CD14-positive monocyte (primary cell): ENCODE data around the gene KIF25. TPM values are rescaled to one million over a fixed set of nuclear protein-coding genes. Genes with fewer than 3 reads are reported as not detected.

ENCODE experiments used
- DNase-seq, 3 donors: peaks; one replicate each; pipeline ENCODE4 v3.0.0-alpha.2; 2011 to 2022
- H2AFZ ChIP-seq: 2 replicates; pipeline ENCODE4 v1.6.0; 2012; ENCODE audit warnings: mild to moderate bottlenecking, low read depth, low read length, inconsistent platforms; ENCODE audit not compliant: insufficient read depth, poor library complexity, severe bottlenecking
- H3K27ac ChIP-seq, 2 donors: 1 replicate in 1 of 2; 2 replicates in 1 of 2; pipeline ENCODE4 v1.5.1; 2012 to 2013; ENCODE audit warnings: low read length in 2 of 2, control low read depth in 1 of 2, inconsistent platforms in 1 of 2, low read depth in 1 of 2, mild to moderate bottlenecking in 1 of 2
- H3K27me3 ChIP-seq, 2 donors: one replicate each; pipeline versions ENCODE4 v1.6.0 to v1.6.1; 2011 to 2013; ENCODE audit warnings: low read length in 2 of 2; ENCODE audit not compliant: control insufficient read depth in 2 of 2, insufficient read depth in 2 of 2
- H3K36me3 ChIP-seq, 2 donors: replicated peaks in 1 of 2; 1 replicate in 1 of 2; 2 replicates in 1 of 2; pipeline versions ENCODE4 v1.5.1 to v1.6.1; 2012 to 2013; ENCODE audit warnings: low read length in 2 of 2, control low read depth in 1 of 2, inconsistent platforms in 1 of 2, mild to moderate bottlenecking in 1 of 2; ENCODE audit not compliant: insufficient read depth in 2 of 2, control insufficient read depth in 1 of 2
- H3K4me1 ChIP-seq, 2 donors: 1 replicate in 1 of 2; 2 replicates in 1 of 2; pipeline versions ENCODE4 v1.5.1 to v1.6.1; 2012 to 2013; ENCODE audit warnings: low read length in 2 of 2, control low read depth in 1 of 2, inconsistent platforms in 1 of 2, mild to moderate bottlenecking in 1 of 2, moderate library complexity in 1 of 2; ENCODE audit not compliant: insufficient read depth in 2 of 2, control insufficient read depth in 1 of 2
- H3K4me2 ChIP-seq: replicated peaks from 2 replicates; pipeline ENCODE3; 2012; ENCODE audit warnings: low read length, moderate library complexity, mild to moderate bottlenecking; ENCODE audit not compliant: poor library complexity, severe bottlenecking; ENCODE audit errors: extremely low read depth
- H3K4me3 ChIP-seq, 3 experiments: fragments of 200-600 bp in 1 of 3; sonication (generic) in 1 of 3; replicated peaks in 1 of 3; 1 replicate in 2 of 3; 2 replicates in 1 of 3; pipeline ENCODE4 v1.5.1; 2011 to 2013; ENCODE audit warnings: low read length in 3 of 3, mild to moderate bottlenecking in 3 of 3, control low read depth in 2 of 3, low read depth in 2 of 3, inconsistent platforms in 1 of 3, moderate library complexity in 1 of 3
- H3K79me2 ChIP-seq: 2 replicates; pipeline ENCODE4 v1.6.0; 2012; ENCODE audit warnings: mild to moderate bottlenecking, control low read depth, inconsistent platforms, low read length, moderate library complexity; ENCODE audit not compliant: insufficient read depth
- H3K9ac ChIP-seq: 2 replicates; pipeline ENCODE4 v1.6.0; 2017; ENCODE audit warnings: low read length, mild to moderate bottlenecking; ENCODE audit not compliant: insufficient read depth, poor library complexity, severe bottlenecking
- H3K9me3 ChIP-seq, 2 donors: replicated peaks in 1 of 2; 1 replicate in 1 of 2; 2 replicates in 1 of 2; pipeline versions ENCODE4 v1.5.1 to v1.6.1; 2012 to 2013; ENCODE audit warnings: low read length in 2 of 2, control low read depth in 1 of 2; ENCODE audit not compliant: control insufficient read depth in 1 of 2, insufficient read depth in 1 of 2
- H4K20me1 ChIP-seq: 2 replicates; pipeline ENCODE4 v1.6.0; 2012; ENCODE audit warnings: mild to moderate bottlenecking, low read length, control low read depth, moderate library complexity; ENCODE audit not compliant: insufficient read depth
- H3K27ac Mint-ChIP-seq, 7 donors: one replicate each; pipeline ENCODE4 v1.8.0; 2020; ENCODE audit warnings: mild to moderate bottlenecking in 7 of 7, mixed read lengths in 7 of 7, moderate library complexity in 6 of 7, inconsistent platforms in 2 of 7
- H3K27me3 Mint-ChIP-seq, 3 donors: one replicate each; pipeline ENCODE4 v1.8.0; 2021 to 2022; ENCODE audit warnings: low read depth in 3 of 3, mild to moderate bottlenecking in 3 of 3, mixed read lengths in 3 of 3, moderate library complexity in 3 of 3, inconsistent platforms in 1 of 3
- H3K36me3 Mint-ChIP-seq, 2 donors: one replicate each; pipeline ENCODE4 v1.8.0; 2020; ENCODE audit warnings: mixed read lengths in 2 of 2, inconsistent platforms in 1 of 2, mild to moderate bottlenecking in 1 of 2
- H3K4me1 Mint-ChIP-seq: one replicate; pipeline ENCODE4 v1.8.0; 2020; ENCODE audit warnings: mild to moderate bottlenecking, mixed read lengths
- H3K4me3 Mint-ChIP-seq, 2 donors: one replicate each; pipeline ENCODE4 v1.8.0; 2020; ENCODE audit warnings: mild to moderate bottlenecking in 2 of 2, mixed read lengths in 2 of 2, moderate library complexity in 1 of 2
- H3K9me3 Mint-ChIP-seq, 7 donors: one replicate each; pipeline ENCODE4 v1.8.0; 2020 to 2022; ENCODE audit warnings: mixed read lengths in 7 of 7, mild to moderate bottlenecking in 6 of 7, moderate library complexity in 6 of 7, inconsistent platforms in 2 of 7
- WGBS: methylation state at CpG from one replicate; pipeline ENCODE4 v1.1.5; 2013; ENCODE audit warnings: missing lambda C conversion rate; ENCODE audit not compliant: insufficient coverage; 5-methylcytosine and 5-hydroxymethylcytosine counted together
- intact Hi-C, 2 donors: fragments of 100-400 bp; cut with micrococcal nuclease; formaldehyde crosslinking; loops; one replicate each; pipeline versions ENCODE4 v1.15.0 to v1.15.1; 2023
- polyA plus RNA-seq, 3 donors: library from polyadenylated mRNA; depleted of rRNA in 1 of 3; unstranded in 2 of 3; stranded (reverse) in 1 of 3; fragments of 300-500 nt in 2 of 3; fragments of >200 nt in 1 of 3; fragmentation: Illumina TruSeq in 2 of 3; gene quantifications; 1 replicate in 2 of 3; 2 replicates in 1 of 3; pipeline ENCODE4 v1.2.3, GENCODE V29; 2012 to 2021
- TF ChIP-seq, protein P1 (sequence below): fragments of 200-600 bp; IDR thresholded peaks from one replicate; pipeline ENCODE4 v1.8.0; 2022; ENCODE audit warnings: antibody characterized with exemption, mild to moderate bottlenecking

KIF25 gene
- polyA plus RNA-seq, 3 donors = not detected

DNA sequence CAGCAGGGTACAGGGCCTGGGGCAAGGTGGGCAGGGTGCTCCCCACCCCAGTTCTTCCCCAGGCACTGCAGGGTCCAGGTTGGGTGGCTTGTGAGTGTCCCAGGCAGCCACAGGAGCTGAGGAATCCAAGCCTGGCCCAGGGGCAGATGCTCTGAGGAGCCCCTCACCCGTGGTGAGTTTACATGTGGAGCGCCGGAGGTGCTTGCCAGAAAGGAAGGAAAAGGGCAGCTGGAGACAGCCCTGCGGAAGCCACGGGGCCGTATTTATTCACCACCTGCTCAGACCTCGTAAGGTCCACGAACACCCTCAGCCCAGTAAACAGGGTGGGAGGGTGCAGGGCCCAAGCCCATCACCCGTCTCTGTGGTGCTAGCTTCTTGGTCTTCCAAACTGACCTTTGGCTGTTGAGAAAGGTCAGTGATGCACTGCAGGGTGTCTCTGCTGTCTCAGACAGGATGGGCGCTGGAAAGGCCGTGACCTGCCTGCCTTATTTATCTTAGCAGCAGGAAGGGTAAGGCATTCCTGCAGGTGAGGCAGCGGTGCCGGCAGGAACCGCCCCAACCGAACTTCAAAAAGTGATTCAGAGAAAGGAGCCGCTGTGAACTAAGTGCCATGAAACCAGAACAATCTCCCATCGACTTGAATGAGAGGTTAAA is 85.5 kb downstream of the KIF25 start:
- H3K4me2 ChIP-seq = no peak overlapping the region
- no peak for DNase-seq
- H3K79me2 ChIP-seq = no peaks in the 10 kb centered on the region
- no peaks in the 10 kb centered on the region for H3K9me3 ChIP-seq
- no peaks in the 10 kb centered on the region for H3K36me3 Mint-ChIP-seq
- no peaks in the 10 kb centered on the region for H3K36me3 ChIP-seq
- H3K27me3 Mint-ChIP-seq = peaks cover 0 to 9% (median 1%) of the 10 kb centered on the region in 3 donors
- no peaks in the 10 kb centered on the region for H4K20me1 ChIP-seq
- no peak overlapping the region for H3K27ac Mint-ChIP-seq
- intact Hi-C loops = no loop called here
- no peaks in the 10 kb centered on the region for H3K27me3 ChIP-seq
- no peaks in the 10 kb centered on the region for H3K9me3 Mint-ChIP-seq
- no peak overlapping the region for H3K4me3 Mint-ChIP-seq
- no peak overlapping the region for H3K27ac ChIP-seq
- H3K4me1 ChIP-seq = no peaks in the 10 kb centered on the region
- 71% methylated on average over 12 of the region's 17 CpGs for WGBS
- H3K9ac ChIP-seq = no peak overlapping the region
- H3K4me3 ChIP-seq = no peak overlapping the region
- TF ChIP-seq, protein P1, sequence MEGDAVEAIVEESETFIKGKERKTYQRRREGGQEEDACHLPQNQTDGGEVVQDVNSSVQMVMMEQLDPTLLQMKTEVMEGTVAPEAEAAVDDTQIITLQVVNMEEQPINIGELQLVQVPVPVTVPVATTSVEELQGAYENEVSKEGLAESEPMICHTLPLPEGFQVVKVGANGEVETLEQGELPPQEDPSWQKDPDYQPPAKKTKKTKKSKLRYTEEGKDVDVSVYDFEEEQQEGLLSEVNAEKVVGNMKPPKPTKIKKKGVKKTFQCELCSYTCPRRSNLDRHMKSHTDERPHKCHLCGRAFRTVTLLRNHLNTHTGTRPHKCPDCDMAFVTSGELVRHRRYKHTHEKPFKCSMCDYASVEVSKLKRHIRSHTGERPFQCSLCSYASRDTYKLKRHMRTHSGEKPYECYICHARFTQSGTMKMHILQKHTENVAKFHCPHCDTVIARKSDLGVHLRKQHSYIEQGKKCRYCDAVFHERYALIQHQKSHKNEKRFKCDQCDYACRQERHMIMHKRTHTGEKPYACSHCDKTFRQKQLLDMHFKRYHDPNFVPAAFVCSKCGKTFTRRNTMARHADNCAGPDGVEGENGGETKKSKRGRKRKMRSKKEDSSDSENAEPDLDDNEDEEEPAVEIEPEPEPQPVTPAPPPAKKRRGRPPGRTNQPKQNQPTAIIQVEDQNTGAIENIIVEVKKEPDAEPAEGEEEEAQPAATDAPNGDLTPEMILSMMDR = no peak
- H3K4me1 Mint-ChIP-seq = no peaks in the 10 kb centered on the region
- H2AFZ ChIP-seq = no peak overlapping the region

- Histone ChIP-seq H3K79me2 (no peaks in the 10 kb centered on the region), H2AFZ (no peak overlapping the region), H3K27ac (no peak overlapping the region), H3K27me3 (no peaks in the 10 kb centered on the region), H3K4me3 (no peak overlapping the region), H3K9ac (no peak overlapping the region), H3K4me2 (no peak overlapping the region), H3K9me3 (no peaks in the 10 kb centered on the region), H3K4me1 (no peaks in the 10 kb centered on the region), H3K36me3 (no peaks in the 10 kb centered on the region), H4K20me1 (no peaks in the 10 kb centered on the region)
- peaks cover 0 to 9% (median 1%) of the 10 kb centered on the region in 3 donors for H3K27me3 Mint-ChIP-seq
- no peak for DNase-seq
- no peaks in the 10 kb centered on the region for H3K36me3 Mint-ChIP-seq
- no peaks in the 10 kb centered on the region for H3K9me3 Mint-ChIP-seq
- no peaks in the 10 kb centered on the region for H3K4me1 Mint-ChIP-seq
- intact Hi-C loops = no loop called here
- WGBS = 93% methylated on average over 3 of the region's 5 CpGs
- H3K4me3 Mint-ChIP-seq = no peak overlapping the region
- no peak overlapping the region for H3K27ac Mint-ChIP-seq
- TF ChIP-seq, protein P1 = no peak
Observed at GRCh38 chr6:168083514-168083885, 86.0 kb downstream of the KIF25 start.
